ENCODE measurements around the gene GLYATL1B.
"Not testable (repeated sequence)": the region's sequence is repeated elsewhere in the genome, so short reads cannot be mapped to it uniquely, and the experiment has no call there.

- not testable (repeated sequence) for TF ChIP-seq POLR2A, CTCF, POLR2AphosphoS5, EP300 (IDR thresholded peaks at IDR 0.05)
Observed at GRCh38 chr11:59097938-59098337, 11.8 kb downstream of the GLYATL1B start.
